NCI-H446 (cell line): ENCODE results near the gene ASAH2B.

Experiments
- DNase-seq, 2 experiments: peaks; one replicate each; lab custom pipeline; 2025; lab: John Stamatoyannopoulos, UW

ASAH2B gene

GRCh38 chr10:50798297-50798696, 58.6 kb downstream of the ASAH2B start:
- DNase-seq, result no peak

GRCh38 chr10:50799595-50799994, 59.9 kb downstream of the ASAH2B start:
- DNase-seq, result no peak

- no peak for DNase-seq
These were observed 66.4 kb downstream of the ASAH2B start for GRCh38 chr10:50805981-50806622.

GRCh38 chr10:50807851-50808776, 68.4 kb downstream of the ASAH2B start:
- no peak for DNase-seq
